ENCODE results near the gene HFM1.

The HFM1 gene

DNA sequence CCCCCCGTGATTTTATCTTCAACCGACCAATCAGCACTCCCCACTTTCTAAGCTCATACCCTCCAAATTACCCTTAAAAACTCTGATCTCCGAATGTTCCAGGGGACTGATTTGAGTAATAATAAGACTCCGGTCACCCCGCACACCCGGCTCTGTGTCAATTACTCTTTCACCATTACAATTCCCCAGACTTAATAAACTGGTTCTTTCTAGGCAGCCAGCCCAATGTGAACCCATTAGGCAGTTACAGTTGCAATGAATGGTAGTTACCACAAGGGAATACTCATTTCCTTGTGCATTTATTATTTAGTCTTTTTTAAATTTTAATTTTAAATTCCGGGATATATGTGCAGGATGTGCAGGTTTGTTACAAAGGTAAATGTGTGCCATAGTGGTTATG is 177.9 kb downstream of the HFM1 start:
- CTCF ChIA-PET, result interaction anchor here (1.2 kb wide), 1 partner anchor 60 kb away, joined by 4 read pairs; no protein-coding TSS in a partner anchor
- no peak for DNase-seq (ENCODE audit: extremely low spot score)
- TF ChIP-seq, protein P1, sequence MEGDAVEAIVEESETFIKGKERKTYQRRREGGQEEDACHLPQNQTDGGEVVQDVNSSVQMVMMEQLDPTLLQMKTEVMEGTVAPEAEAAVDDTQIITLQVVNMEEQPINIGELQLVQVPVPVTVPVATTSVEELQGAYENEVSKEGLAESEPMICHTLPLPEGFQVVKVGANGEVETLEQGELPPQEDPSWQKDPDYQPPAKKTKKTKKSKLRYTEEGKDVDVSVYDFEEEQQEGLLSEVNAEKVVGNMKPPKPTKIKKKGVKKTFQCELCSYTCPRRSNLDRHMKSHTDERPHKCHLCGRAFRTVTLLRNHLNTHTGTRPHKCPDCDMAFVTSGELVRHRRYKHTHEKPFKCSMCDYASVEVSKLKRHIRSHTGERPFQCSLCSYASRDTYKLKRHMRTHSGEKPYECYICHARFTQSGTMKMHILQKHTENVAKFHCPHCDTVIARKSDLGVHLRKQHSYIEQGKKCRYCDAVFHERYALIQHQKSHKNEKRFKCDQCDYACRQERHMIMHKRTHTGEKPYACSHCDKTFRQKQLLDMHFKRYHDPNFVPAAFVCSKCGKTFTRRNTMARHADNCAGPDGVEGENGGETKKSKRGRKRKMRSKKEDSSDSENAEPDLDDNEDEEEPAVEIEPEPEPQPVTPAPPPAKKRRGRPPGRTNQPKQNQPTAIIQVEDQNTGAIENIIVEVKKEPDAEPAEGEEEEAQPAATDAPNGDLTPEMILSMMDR (IDR thresholded peaks at IDR 0.05; ENCODE audit: control extremely low read depth, extremely low read depth, low read depth, missing control alignments), result no peak
- POLR2A ChIA-PET, result no interaction called here

DNA sequence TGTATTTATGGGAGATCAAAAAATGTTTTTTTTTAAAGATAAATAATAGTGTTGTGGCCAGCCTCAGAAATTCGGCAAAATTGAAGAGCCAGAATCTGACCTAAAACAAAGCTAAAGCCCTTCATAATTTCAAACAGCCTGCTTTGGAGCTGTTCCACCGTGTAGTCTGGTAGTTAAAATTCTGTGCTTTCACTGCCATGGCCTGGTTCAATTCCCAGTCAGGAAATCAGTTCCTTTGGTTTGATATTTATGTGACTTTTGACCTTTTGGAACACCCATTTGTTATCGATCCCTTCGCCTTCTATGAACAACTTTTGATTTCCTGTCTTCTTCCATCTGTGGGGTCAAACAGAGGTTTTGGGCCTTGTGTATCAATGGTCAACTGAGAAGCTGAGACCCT is 179.8 kb downstream of the HFM1 start:
- ChIA-PET CTCF (interaction anchor here (1.5 kb wide), 1 partner anchor 12 kb away, joined by 5 read pairs; no protein-coding TSS in a partner anchor), POLR2A (no interaction called here)
- DNase-seq (ENCODE audit: extremely low spot score), result no peak
- TF ChIP-seq, protein P1 (IDR thresholded peaks at IDR 0.05; ENCODE audit: control extremely low read depth, extremely low read depth, low read depth, missing control alignments), result no peak

DNA sequence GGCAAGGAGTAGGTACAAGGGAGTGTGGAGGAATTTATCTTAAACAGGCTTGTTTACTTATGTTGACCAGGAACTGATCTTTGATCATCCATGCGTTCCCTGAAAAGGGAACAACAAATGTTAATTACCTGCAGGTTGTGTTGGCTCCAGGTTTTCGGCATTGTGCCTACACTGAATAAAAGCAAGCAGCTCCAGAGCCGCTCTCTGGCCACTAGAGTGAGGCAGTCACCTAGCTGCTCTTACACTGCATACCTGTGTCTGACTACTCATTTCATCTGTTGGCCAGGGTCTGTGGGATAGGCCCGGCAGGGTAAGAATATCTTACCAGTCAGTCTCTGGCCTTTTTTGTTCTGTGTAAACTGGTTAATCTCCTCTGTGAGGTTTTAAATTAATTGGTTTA is 183.6 kb downstream of the HFM1 start:
- no peak for DNase-seq (ENCODE audit: extremely low spot score)
- CTCF ChIA-PET, result no interaction called here

DNA sequence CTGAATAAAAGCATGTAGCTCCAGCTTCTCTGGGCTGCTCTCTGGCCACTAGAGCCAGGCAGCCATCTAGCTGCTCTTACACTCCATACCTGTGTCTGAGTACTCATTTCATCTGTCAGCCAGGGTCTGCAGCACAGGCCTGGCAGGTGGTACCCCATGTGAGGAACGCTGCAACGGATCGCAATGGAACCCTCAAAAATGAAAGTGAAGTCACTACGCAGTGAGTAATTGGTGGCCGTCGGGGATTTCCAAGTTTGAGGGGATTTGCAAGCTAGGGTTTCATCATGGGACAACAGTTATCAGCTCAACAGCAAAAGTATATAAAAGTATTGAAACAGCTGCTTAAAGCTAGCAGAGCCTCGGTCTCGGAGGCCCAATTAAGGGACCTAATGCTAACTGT is 186.7 kb downstream of the HFM1 start:
- TF ChIP-seq, protein P1 (IDR thresholded peaks at IDR 0.05; ENCODE audit: control extremely low read depth, extremely low read depth, low read depth, missing control alignments), result no peak
- no peak for DNase-seq (ENCODE audit: extremely low spot score)
- ChIA-PET CTCF (interaction anchor here (1.6 kb wide), 1 partner anchor 53 kb away, joined by 4 read pairs; no protein-coding TSS in a partner anchor), POLR2A (no interaction called here)

More for the DNA sequence above, 183.6 kb downstream of the HFM1 start:
- TF ChIP-seq, protein P1 (IDR thresholded peaks at IDR 0.05; ENCODE audit: control extremely low read depth, extremely low read depth, low read depth, missing control alignments), result no peak
- POLR2A ChIA-PET, result no interaction called here

All from GM10248 (cell line).